Posterior cingulate gyrus (tissue), 11 donors: ENCODE measurements around the gene THSD7B.
A peak's percentile ranks its signal among the peaks of the same experiment; 100 is the strongest.
"Not testable (repeated sequence)": the region's sequence is repeated elsewhere in the genome, so short reads cannot be mapped to it uniquely, and the experiment has no call there.

ENCODE experiments used
- DNase-seq, 10 donors: peaks; one replicate each; pipeline versions ENCODE4 v3.0.0 to v3.0.0-alpha.2; 2020 to 2021; ENCODE audit warnings: mixed read lengths in 3 of 10
- intact Hi-C: fragments of 100-400 bp; cut with DNase I; formaldehyde crosslinking; loops from one replicate; pipeline ENCODE4 v1.15.1; 2023

The THSD7B gene

GRCh38 chr2:136765256-136766072, at the start of gene THSD7B:
Gene THSD7B (plus strand): TSS chr2:136765545. CDS start chr2:136882179, 116,634 bp downstream.
- intact Hi-C loops = no loop called here
- peak in 3 of 10 donors; percentile 68 to 88 (median 71) for DNase-seq

DNA sequence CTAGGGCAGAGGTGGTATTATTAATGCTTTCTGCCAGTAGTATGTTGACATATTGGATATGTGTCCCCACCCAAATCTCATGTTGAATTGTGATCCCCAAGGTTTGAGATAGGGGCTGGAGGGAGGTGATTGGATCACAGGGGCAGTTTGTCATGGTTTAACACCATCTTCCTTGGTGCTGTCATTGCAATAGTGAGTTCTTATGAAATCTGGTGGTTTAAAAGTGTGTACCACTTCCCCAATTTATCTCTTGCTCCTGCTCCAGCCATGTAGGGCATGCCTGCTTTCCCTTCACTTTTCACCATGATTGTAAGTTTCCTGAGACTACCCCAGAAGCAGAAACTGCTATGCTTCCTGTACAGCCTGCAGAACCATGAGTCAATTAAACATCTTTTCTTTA, 47.1 kb upstream of the THSD7B start:
- intact Hi-C loops = no loop called here
- no peak for DNase-seq

- intact Hi-C loops = no loop called here
- DNase-seq = no peak
Measured at GRCh38 chr2:136727973-136728699, 37.2 kb upstream of the THSD7B start.

DNA sequence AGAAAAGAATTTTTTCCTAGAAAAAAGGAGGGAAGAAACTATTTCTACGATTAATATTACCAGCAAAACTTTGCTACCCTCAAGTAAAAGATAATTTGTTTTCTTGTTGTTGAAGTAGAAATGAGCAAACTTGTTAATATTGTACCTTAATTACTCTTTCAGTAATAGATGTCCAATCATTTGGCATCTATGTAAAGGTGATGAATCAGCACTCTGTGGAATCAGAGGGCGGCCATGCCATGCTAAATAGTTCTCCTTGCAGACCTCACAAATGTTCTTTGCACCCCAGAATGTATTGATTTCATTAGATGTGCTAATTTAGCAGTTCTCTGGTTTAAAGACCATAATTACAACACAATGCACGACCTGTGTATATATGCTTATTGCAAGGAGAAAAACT, 29.1 kb upstream of the THSD7B start:
- no peak for DNase-seq
- intact Hi-C loops = no loop called here

DNA sequence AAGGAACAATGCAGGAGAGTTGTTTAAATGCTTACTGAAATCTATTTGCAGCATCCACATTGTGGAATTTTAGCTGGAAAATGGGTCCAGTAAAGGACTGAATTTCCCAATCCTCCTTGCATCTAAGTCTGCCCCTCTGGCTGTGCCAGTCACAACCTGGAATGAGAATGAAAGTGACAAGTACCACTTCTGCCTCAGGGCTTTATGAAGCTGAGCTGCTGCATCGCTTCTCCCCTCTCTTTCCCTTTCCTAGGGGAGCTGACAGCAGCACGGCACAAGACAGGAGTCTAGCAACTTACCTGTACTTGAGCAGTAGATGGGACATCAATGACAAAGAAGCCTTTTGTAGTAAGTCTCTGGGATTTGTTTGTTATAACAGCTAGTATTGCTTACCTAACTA, 27.3 kb upstream of the THSD7B start:
- intact Hi-C loops = no loop called here
- peak in 1 of 10 donors; percentile 54 for DNase-seq

DNA sequence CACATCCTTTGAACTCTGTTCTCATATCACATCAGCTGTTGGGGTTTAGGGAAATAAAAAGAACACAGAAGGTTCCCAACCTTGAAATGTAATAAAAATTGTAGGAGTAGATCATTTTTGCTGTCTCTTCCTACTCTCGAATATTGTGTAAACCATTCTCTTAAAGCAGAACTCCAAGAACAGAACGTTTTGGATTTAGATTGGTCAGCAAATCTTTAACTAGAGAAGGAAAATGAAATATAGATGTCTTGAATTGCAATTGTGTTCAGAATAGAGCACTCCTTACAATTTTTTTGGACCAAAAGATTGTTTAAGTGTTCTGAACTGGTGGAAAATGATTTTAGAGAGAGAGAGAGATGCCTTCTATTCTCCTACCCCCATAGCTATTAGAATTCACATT, 23.9 kb upstream of the THSD7B start:
- no peak for DNase-seq
- intact Hi-C loops = no loop called here

- no peak for DNase-seq
- intact Hi-C loops = no loop called here
Measured at GRCh38 chr2:136750065-136750464, 15.3 kb upstream of the THSD7B start.

GRCh38 chr2:136751406-136751805, 13.9 kb upstream of the THSD7B start:
- DNase-seq = no peak
- intact Hi-C loops = no loop called here

GRCh38 chr2:136758504-136758903, 6.8 kb upstream of the THSD7B start:
- intact Hi-C loops = not testable (repeated sequence)
- peak in 3 of 10 donors; percentile 47 to 74 (median 63) for DNase-seq

GRCh38 chr2:136764452-136765255, 691 bp upstream of the THSD7B start:
- intact Hi-C loops = no loop called here
- peak in 3 of 10 donors; percentile 60 to 79 (median 77) for DNase-seq

DNA sequence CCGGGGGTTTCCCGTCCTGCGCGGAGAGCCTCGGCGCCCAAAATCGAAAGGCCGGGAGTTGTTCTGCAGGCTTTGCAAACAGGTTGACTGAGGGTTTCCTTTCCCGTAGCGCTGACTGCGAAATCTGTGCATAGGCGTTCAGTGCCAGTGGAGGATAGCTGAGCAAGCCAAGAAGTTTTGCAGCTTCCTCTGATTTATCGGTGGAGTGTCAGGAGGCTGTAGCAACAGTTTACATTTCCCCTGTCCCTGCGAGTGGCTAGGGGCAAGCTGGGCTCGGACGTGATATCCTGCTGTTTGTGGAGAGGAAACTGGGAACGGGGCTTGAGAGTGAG, 694 bp downstream of the THSD7B start:
- intact Hi-C loops = no loop called here
- peak in 1 of 10 donors; percentile 70 for DNase-seq

- no peak for DNase-seq
- intact Hi-C loops = no loop called here
Measured at GRCh38 chr2:136767030-136767429, 1.7 kb downstream of the THSD7B start.

GRCh38 chr2:136769871-136770270, 4.5 kb downstream of the THSD7B start:
- intact Hi-C loops = no loop called here

DNA sequence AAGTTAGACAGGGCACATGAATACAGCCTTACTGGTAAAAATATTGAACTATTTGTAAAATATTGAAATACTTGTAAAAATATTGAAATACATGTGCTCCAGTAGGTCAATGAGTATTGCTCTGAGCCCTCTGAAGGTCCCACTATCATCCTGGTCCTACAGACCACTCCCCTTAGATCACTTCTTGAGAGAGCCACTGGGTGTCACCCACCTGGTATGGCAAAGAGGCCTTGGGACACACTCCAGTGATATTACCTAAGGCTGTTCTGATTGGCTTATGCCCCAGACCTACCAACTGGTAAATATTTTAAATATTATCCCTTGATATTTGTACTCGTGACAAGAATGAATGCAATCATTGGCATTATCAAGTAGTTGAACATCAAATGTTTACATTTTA, 5.0 kb downstream of the THSD7B start:
- DNase-seq = no peak
- intact Hi-C loops = no loop called here

More at GRCh38 chr2:136769871-136770270, 4.5 kb downstream of the THSD7B start:
- no peak for DNase-seq

- intact Hi-C loops = no loop called here
- no peak for DNase-seq
Measured at GRCh38 chr2:136777391-136777790, 12.0 kb downstream of the THSD7B start.

GRCh38 chr2:136783856-136784255, 18.5 kb downstream of the THSD7B start:
- intact Hi-C loops = no loop called here
- DNase-seq = no peak

DNA sequence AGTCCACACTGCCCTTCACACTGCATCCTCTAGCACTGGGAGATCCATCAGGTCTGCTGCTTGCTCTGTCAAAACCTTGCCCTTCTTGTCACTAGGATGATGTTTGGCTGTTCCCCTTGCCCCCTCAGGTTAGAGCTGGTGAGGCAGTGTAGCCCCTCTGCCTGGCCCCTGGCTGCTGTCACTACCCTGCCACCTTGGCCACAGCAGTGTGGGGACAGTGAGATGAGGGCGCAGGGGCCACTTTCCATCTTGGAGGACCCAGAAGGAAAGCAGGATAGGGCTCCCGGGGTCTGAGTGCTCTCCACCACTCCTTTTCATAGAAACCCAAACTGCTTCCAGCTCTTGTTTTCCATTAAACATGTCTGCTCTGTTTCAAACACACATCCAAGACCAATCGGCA, 19.9 kb downstream of the THSD7B start:
- intact Hi-C loops = no loop called here
- peak in 1 of 10 donors; percentile 57 for DNase-seq

- DNase-seq = no peak
- intact Hi-C loops = no loop called here
Measured at GRCh38 chr2:136787970-136788369, 22.6 kb downstream of the THSD7B start.

DNA sequence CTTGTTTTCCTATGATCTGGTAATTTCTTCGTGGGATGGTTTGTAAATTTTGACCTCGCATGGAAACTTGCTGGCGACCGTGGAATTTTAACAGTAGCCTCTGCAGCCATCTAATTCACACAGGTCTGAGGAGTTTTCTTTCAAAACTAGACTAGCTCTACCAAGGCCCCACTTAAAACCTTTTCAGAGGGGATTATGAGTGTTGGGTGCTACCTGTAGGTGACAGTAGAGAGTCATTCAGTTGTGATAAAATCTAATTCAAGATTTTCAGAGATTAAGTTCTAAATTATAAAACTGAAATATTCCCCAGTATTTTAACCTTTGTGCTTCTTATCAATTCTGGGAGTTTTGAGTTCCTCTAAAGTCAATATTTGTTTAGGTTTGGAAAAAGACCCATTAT, 31.0 kb downstream of the THSD7B start:
- intact Hi-C loops = no loop called here
- no peak for DNase-seq

DNA sequence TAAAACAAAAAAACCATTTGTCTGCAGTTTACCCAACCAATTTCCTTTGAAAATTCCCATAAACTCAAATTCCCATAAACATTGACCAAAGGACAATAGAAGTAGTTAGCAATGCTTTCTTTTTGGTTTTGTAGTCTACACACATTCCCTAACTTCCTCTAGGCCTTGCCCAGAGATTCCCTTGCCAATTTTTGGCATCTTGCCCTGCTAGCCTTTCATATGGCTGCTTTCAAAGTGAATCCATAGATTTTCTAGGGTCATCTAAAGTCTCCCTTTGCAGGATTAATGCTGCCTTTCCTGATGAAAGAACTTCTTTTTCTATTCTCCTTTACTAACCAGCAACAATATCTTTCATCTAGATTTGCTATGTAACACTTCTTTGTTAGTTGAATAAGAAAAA, 33.4 kb downstream of the THSD7B start:
- DNase-seq = no peak
- intact Hi-C loops = no loop called here

GRCh38 chr2:136801661-136802060, 36.3 kb downstream of the THSD7B start:
- DNase-seq = no peak
- intact Hi-C loops = no loop called here
